Neuronal stem cell (in vitro differentiated cells): Measurements from ENCODE around the gene FAM50A. TPM values are rescaled to one million over a fixed set of nuclear protein-coding genes. Genes with fewer than 3 reads are reported as not detected.

Source experiments
- small RNA-seq: library from polyadenylated mRNA; stranded (forward); fragments of <200 nt; extraction: miRNeasy Mini kit (QIAGEN cat#:217004); gene quantifications from one replicate; pipeline ENCODE3, GENCODE V24; 2013; ENCODE audit not compliant: insufficient read depth

The FAM50A gene

Small RNAs within 50 kb of the gene (small RNA-seq; reads per million reads assigned to genes)
- gene MIR6858 (3.2 reads per million), gene RN7SL697P (not detected), gene SNORA70 (not detected)
